Activated CD4-positive, alpha-beta T cell treated with anti-CD3 and anti-CD28 coated beads, Interleukin-2, amount 50 U/mL, for 1 hour (primary cell): ENCODE results near the gene CYP2W1.

Experiments
- DNase-seq: peaks from one replicate; pipeline ENCODE4 v3.0.0-alpha.2; 2020

Gene CYP2W1

DNA sequence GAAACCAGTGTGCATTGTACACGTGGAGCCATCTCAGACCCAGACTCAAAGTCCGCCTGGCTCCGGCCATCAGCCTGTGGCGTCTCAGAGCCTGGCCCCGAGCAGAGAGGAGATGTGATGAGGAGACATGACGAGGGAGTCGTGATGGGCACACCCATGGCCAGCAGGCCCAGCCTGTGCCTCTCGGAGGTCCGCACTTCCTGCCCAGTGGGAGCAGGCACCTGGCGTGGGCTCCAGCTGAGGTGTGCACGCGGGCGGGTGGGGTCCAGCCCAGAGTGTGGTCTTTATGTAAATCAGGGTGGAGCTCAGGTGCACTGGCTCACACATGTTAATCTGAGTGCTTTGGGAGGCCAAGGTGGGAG, 35.3 kb downstream of the CYP2W1 start:
- DNase-seq, result no peak

DNA sequence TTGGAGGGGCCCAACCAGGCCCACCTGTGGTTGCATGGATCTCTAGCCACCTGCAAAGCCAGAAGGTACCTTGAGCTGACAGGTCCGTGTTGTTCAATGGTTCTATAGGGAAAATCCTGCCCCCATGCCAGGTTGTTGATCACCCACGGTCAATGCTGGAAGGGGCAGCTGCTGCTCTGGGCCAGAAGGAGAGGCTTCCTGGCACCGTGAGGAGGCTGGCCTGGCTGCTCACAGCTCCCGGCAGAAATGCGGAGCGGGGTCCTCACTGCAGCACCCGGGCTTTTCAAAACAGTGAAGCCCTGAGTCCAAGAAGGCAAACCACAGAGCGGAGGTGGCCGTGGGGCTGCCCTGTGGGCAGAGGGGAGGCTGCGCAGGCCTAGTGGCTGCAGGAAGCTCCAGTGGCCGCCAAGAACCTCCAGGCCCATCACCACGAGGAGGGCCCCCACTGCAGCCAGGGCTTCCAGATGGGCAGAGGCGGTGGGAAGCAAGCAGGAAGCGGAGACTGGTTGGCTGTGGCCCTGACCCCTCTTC, 36.3 kb downstream of the CYP2W1 start:
- no peak for DNase-seq

DNA sequence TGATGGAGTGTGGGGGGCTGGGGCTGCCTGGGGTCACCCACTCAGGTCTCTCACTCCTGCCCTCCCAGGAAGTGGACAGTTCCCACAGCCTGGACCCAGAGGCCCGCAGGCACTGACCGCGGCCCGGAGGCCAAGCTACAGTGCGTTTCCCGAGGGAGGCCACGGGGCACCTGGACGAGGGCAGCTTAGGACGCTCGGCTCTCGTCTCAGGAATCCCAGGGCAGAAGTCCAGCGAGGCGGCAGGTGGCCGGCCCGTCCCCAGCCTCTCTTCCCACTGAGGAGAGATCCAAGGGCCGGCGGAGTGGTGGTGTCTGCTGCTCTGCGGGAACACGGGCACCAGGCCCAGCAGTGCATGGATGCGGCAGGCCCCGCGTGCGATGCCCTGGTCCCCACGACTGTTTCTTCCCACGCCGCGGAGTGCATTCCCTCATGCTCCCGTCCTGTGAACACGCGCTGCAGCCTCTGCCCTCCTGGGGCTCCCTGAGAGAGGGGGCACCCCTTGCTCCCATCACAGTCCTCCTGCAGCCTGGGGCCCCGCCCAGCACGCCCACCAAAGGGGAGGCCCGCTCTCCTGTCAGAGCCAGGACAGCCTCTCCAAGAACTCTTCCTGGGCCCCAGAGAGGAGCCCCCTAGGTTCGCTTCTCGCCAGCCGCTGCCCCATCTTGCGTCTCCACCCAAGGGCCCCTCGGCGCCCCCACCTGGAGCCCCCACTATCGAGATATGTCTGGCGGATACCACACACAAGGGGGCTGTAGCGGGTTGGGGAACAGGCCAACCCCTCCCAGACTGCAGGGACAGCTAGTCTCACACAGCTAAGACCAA, 37.0 kb downstream of the CYP2W1 start:
- no peak for DNase-seq

DNA sequence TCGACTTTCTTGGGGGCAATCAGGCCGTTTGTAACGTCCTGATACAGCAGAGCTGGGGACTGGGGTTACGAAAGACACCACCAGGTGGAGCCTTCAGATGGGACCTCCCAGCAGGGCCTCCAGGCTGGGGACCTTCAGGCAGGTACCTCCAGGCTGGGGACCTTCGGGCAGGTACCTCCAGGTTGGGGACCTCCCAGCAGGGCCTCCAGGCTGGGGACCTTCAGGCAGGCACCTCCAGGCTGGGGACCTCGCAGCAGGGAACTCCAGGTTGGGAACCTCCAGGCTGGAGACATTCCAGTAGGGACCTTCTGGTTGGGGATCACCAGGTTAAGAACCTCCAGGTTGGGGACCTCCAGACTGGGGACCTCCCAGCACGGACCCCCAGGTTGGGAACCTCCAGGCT, 37.9 kb downstream of the CYP2W1 start:
- DNase-seq, result peak; percentile 23

DNA sequence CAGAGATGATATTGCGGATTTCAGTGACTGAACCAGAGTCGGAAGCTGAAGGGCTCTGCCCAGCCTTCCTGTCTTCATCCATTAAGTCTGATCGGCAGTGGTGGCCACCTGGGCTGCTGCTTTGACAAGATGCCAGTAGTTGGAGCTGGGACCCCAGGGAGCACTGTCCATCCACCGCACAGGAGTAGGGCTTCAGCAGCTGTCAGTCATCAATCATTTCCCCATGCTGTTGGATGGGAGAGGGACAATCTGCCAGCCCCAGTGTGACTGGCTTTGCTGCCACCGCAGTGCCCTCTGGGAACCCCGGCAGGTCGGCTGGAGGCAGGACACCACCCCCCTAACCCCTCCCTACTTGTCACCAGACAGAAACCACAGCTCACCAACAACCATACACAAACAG, 38.4 kb downstream of the CYP2W1 start:
- no peak for DNase-seq

DNA sequence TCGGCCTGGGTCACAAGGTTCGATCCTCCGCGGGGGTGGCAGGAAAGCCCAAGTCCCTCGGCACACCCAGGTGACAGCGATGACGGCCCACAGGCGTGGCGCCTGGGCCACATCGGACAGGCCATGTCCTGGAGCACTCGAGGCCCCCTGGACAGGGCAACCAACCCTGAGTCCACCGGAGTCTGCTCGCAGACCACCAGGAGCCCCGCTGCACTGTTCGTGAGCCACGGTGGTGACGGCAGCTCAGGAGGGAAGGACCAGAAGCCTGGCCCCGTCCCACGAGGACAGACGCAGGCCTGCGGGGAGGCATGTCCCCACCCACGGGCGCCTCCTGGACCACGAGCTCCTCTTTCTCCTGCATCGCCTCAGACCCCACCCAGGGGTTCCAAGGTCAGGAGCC, 39.0 kb downstream of the CYP2W1 start:
- no peak for DNase-seq

DNA sequence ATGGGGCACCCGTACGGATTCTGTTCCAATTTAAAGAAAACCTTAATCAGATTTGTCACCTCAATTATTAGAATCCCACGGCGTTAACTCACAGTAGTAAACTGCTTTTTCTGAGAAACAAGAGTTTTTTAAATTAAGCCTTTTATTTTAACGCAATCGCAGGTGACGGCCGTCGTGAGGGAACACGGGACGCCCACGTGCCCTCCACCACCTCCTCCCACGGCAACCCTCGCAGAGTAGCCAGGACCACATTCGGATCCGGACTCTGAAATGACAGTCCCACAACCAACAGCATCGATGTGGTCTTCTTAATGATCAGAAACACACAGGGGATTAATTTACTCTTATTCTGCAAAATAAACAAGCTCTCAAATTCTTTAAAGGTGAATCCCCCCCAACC, 39.4 kb downstream of the CYP2W1 start:
- DNase-seq, result no peak

DNA sequence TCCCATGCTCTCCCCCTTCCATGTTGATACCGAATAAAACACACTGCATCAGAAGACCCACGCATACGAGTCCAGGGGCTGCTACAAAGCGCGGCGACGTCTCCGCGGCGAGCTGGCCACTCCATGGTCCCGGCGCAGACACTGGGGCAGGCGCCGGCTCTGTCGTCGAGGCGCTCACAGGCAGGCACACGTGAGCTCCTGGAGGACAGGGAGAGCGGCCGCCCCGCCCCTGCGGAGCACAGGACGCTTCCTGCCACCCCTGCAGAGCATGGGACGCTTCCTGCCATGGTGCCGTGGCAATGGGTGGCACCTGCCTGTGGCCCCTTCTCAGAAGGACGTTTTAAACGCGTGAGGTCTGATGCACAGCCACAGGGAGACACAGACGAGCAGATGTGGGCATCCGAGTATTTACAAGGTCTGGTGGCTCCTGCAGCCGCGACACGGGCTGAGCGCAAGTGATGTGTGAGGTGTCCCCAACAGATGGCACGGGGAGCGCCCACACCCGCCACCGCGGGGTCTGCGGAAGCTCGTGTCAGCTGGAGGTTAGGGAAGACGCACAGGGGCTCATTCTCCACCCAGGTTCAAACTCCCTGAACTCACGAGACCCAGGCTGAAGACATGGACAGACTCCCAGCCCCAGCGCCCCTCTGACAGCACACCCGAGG, 40.0 kb downstream of the CYP2W1 start:
- no peak for DNase-seq

DNA sequence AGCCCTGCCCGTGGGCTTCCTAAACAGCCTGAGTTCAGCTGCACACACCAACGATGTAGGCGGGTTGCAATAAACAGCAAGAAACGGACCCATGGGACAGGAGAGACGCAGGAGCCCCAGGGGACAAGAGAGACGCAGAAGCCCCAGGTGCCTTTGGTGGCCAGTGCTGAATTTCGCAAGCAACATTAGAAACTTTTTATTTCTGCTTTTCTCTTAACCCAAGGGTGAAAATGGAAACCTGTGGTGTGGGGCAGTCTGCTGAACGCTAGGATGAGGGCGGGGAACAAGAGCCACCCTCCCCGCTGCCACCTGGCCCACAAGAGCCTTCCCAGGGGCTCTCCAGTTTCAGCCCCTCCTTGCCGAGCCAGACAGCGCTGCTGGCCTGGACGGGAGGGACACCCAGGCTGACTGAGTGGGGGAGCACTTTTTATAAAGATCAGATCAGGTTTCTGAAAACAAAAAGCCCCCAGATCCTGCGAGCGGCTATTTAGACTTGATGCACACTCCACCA, 41.4 kb downstream of the CYP2W1 start:
- DNase-seq, result no peak

DNA sequence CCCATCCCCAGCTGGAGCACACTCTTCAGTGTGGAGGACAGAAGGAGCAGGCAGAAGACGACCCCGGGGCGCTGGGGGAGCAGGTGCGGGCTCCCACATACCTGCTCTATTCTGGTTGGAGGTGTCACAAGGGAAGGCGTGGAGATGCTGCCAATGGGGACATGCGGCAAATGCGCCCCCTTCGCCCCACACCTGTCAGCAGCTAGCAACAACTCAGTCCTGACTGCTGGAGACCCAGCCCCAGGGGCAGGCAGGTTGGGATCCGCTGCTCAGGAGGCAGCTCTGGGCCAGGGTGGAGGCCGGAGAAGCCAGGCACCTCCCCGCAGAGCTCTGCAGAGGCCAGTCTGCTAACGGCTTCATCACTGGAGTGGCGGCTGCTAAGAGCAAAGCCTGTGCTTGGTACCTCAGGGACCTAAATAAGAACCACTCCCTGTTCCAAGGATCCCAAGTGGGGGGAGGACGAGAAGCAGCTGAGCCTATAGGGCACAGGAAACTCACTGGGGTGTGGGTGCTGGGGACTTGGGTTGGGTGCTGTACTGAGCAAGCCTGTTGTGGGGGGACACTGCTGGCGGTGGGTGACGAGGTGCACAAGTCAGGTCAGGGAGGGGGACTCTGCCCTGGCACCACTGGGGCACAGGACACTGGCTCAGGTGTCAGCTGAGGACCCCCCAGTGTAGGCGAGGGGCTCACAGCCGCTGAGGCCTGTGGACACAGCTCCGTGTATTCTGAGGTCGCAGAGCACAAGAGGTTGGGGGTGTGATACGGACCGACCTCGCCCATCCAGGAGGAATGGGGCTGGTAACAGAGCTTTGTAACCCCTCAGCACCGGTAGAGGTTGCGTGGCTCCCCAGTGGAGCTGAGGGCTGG, 42.1 kb downstream of the CYP2W1 start:
- DNase-seq, result no peak

DNA sequence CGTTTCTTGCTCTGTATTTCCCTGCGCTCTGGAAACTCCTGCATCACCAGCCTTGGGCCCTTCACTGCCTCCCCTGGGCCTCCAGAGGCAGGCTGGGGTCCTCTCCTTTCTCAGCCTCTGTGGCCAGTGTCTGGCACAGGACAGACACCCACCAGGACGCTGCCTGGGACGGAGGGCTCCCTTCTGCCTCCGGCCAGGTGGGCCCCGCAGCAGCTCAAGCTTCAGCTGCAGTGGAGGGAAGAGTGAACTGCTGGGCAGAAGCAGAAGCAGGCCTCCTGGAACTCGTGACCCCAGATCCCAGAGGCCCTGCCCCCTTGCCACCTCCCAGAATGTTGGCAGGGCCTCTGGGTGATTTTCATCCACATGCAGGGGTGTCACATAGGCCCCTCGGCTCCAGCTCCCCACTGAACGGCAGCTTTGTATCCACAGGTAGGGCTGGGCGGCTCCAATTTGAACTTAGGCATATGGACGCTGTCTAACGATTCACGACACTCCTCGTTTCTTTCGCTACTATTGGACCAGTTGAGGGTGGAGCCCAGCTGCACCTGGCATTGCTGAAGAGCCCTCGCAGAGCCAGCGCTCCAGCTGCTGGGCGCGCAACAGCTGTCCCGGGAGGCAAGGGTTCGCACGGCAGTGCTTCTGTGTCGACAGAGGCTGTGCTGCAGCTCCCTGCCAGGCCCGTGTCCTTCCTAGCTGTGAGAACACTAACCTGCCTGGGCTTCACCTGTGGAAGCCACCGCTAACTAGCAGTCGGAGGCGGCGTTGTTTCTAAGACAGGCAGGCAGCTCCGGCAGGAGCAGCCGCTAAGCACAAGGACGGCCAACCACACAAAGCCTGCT, 43.0 kb downstream of the CYP2W1 start:
- no peak for DNase-seq

DNA sequence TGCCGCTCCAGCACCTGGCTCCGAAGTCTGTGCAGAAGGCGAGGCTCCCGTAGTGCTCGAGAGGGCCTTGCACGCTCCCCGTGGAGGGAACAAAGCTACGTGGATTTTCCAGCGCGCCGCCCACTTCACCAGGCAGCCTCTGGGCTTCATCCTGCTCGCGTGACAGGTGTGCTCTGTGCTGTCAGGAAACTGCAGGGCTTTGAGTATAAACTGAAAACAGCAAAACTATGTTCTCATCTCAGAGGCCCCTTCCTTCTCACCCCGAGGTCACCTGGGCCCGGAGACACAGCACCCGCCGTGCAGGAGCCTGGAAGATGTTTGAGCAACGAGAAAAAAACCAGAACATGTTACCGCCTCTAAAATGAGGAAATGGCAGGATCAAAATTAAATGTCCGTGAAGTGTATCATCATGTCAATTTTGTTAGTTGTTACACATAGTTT, 43.8 kb downstream of the CYP2W1 start:
- no peak for DNase-seq

DNA sequence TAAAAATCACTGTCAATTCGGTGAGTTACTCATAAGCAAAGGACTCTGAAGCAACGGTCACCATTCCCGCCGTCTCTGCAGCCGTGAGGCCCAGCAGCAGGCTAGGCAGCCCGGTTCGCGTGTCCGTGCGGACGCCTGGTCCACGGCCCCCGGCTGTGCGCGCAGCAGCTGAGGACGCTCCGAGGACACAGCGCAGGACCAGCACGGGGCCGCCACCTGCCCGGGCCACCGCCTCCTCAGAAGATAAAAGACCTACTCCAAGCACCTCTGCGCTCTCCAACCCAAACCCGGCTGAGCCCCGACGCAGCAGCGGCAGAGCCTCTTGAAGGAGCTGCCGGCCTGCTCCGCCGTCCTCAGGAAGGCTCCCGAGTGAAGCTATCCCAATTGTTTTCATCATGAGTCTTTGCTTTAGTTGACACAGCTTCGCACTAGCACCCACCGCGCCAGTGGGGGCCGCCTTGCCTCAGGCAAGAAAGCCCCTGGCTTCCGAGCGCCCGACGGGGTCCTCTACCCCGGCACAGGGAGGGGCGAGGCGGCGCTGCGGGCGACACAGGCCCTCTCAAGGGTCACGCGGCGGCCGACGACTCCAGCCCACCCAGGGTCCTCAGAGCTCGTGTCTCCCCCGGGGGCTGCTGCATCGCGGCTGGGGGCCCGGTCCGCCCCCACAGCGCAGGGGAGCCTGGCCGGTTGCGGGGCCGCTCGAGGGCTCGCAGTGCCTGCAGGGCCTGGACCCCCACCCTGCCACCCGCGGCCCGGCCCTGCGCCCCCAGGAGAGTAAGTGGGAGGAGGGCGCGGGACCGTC, 44.5 kb downstream of the CYP2W1 start:
- no peak for DNase-seq

DNA sequence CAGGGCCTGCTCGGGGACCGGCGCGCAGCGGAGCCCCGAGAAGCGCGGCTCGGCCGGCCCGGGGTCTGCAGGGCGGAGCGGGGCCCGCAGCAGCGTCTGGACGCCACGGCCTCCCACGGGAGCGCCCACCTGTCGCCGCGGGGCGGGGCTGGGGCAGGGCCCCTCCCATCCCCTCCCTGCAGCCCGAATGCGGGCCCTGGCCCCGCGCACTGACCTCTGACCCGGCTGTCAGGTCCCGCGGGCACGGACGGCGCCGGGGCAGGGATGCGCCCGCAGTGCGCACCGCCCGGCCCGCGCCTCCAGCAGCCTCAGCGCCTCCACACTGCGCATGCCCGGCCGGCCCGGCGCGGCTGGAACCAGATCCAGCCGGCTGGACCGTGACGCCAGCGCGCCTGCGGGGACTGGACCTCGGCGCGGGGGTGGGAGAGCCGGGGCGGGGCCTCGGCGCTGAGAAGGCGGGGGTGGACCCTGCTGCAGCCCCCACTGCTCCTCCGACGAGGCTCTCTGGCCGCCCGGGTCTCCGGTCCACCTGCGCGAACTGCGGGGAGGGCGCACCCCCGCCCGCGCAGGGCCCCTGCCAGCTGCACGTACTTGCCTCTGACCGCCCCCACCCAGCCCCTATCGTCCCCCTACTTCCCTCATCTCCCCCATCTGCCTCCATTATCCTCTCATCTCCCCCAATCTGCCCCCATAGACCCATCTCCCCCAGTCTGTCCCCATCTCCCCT, 45.2 kb downstream of the CYP2W1 start:
- DNase-seq, result peak; percentile 68

DNA sequence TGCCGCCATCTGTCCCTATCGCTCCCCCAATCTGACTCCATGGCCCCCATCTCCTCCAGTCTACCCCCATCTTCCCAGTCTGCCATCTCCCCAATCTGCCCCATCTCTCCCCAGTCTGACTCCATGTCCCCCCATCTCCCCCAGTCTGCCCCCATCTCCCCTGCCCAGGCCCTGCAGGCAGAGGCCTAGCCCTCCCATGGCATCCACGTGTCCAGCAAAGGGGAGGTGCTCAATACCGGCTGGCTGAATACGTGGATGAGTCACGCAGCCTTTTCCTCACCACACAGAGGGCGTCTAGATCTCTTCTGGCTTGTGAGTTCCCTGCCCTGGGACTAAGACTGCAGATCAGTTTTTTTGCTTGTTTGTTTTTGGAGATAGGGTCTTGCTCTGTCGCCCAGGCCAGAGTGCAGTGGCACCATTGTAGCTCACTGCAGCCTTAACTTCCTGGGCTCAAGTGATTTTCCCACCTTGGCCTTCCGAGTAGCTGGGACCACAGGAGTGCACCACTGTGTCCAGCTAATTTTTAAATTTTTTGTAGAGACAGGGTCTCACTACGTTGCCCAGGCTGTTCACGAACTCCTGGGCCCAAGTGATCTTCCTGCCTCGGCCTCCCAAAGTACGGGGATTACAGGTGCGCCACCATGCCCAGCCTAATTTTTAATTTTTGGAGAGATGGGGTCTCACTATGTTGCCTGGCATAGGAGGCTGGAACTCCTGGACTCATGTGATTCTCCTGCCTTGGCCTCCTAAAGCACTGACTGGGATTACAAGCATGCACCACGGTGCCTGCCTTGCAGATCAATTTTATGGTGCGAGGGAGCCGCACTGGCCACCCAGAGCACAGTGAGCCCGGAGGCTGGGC, 46.0 kb downstream of the CYP2W1 start:
- peak; percentile 50 for DNase-seq

DNA sequence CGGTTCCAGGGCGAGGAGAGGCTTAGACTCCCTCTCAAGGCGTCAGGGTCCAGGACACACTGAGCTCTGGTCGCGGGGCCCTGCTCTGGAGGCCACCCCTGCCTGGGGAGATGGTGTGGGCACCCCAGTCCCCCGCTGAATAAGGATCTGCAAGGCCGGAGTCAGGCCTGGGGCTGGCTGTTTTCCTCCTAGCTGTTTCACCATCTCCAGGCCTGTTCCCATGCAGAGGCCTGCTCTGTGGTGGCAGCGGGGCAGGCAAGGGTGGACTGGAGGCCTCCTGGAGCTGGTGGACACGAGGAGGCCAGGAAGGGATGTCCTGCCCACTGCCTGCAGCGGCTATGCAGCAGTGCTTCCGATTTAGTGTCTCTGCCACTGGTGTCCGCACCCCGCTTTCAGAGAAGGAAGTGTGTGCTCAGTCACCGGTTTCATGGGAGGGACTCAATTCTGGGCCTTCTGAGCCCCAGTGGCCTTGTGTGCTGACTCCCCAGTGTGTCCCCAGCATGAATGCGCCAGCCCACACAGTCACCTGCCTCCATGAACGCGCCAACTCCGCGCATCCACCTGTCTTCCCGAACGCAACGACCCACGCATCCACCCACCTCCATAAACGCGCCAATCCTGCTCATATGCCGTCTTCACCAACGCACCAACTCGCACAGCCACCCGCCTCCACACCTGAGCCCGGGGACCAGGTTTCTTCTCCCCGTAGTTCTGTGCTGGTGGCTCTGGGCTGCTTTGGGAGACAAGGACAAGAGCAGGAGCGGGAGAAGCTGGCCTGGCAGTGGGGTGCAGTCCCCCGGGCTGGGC, 46.9 kb downstream of the CYP2W1 start:
- no peak for DNase-seq

DNA sequence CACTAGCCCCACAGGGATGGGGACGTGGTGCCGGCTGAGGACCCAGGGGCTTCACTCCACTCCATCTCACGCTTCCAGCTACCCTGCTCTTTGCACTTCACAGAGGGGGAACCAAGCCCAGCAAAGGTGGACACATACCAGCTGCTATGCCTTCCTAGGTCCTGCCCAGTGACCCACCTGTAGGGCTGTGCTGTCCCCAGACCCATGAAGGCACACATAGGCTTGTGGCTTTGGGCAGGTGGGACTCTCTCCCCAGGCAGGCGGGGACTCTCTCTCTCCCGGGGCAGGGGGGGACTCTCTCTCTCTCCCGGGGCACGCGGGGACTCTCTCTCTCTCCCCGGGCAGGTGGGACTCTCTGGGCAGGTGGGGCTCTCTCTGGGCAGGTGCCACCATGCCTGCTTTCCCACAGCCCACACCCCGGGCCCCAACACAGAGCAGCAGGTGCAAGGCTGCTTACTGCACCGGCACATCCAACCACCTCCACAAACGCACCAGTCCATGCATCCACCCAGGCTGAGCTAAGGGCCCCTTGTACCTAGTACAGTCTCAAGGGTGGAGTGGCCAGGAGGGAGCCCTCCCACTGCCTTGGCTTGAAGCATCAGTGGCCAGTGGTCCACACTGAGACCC, 47.6 kb downstream of the CYP2W1 start:
- no peak for DNase-seq
